H1 (cell line): ENCODE measurements around the gene UBIAD1. TPM values are rescaled to one million over a fixed set of nuclear protein-coding genes. Genes with fewer than 3 reads are reported as not detected.

Experiments used
- CBX8 ChIP-seq: fragments of 300-800, 300-1000 bp; sonication (generic); IDR thresholded peaks from 2 replicates; pipeline ENCODE4 v1.7.1; 2016; ENCODE audit warnings: low read depth, low read length, borderline replicate concordance
- CREB1 ChIP-seq: IDR thresholded peaks from 2 replicates; pipeline ENCODE4 v1.6.1; 2012; ENCODE audit warnings: inconsistent platforms
- CTBP2 ChIP-seq: IDR thresholded peaks from 2 replicates; pipeline ENCODE4 v1.7.0; 2011; ENCODE audit warnings: borderline replicate concordance, mild to moderate bottlenecking, moderate library complexity, mixed read lengths, low read length; ENCODE audit not compliant: insufficient read depth, insufficient read length
- EZH2 ChIP-seq: fragments of 200-600 bp; sonication (generic); IDR thresholded peaks from 2 replicates; pipeline ENCODE4 v1.7.1; 2012; ENCODE audit warnings: low read depth, mild to moderate bottlenecking, moderate library complexity, low read length, inconsistent platforms; ENCODE audit not compliant: severe bottlenecking
- GABPA ChIP-seq: IDR thresholded peaks from 2 replicates; pipeline ENCODE4 v1.6.1; 2011; ENCODE audit warnings: mild to moderate bottlenecking, low read length, moderate library complexity, borderline replicate concordance; ENCODE audit not compliant: insufficient read depth
- HDAC2 ChIP-seq, 2 experiments: fragments of 300-600 bp in 1 of 2; sonication (generic) in 1 of 2; IDR thresholded peaks; 2 replicates each; pipeline ENCODE4 v1.6.1; 2011 to 2012; ENCODE audit warnings: low read depth in 2 of 2, low read length in 2 of 2, mild to moderate bottlenecking in 2 of 2, moderate library complexity in 2 of 2, borderline replicate concordance in 1 of 2, inconsistent platforms in 1 of 2
- JUND ChIP-seq: IDR thresholded peaks from 2 replicates; pipeline ENCODE4 v1.6.1; 2011; ENCODE audit warnings: mild to moderate bottlenecking, improper control_type of control experiment, low read length
- KDM4A ChIP-seq: IDR thresholded peaks from one replicate; pipeline ENCODE4 v1.7.1; 2012; ENCODE audit warnings: low read depth, mild to moderate bottlenecking, moderate library complexity, low read length, inconsistent platforms; ENCODE audit not compliant: severe bottlenecking
- RBBP5 ChIP-seq: IDR thresholded peaks from 2 replicates; pipeline ENCODE4 v1.7.1; 2012; ENCODE audit warnings: low read depth, mild to moderate bottlenecking, inconsistent platforms, low read length, moderate library complexity, borderline replicate concordance
- RXRA ChIP-seq: IDR thresholded peaks from 2 replicates; pipeline ENCODE4 v1.6.1; 2011; ENCODE audit warnings: low read depth, mild to moderate bottlenecking, low read length, moderate library complexity; ENCODE audit not compliant: insufficient read depth
- SRF ChIP-seq: IDR thresholded peaks from 2 replicates; pipeline ENCODE4 v1.6.1; 2011; ENCODE audit warnings: mild to moderate bottlenecking, low read depth, low read length, moderate library complexity
- polyA plus RNA-seq, 7 experiments: library from polyadenylated mRNA; depleted of rRNA in 3 of 7; stranded (reverse) in 5 of 7; unstranded in 2 of 7; fragments of >200 nt in 5 of 7; fragments of 200-250 nt in 2 of 7; gene quantifications; 1 replicate in 5 of 7; 2 replicates in 1 of 7; 4 replicates in 1 of 7; pipeline versions ENCODE4 v1.2.1 to v1.2.3, GENCODE V29; 2011 to 2013; ENCODE audit warnings: missing spikeins in 2 of 7, mixed read lengths in 2 of 7
- total RNA-seq: library from RNA; stranded (reverse); fragmentation: NEBNext Ultra II Directional; extraction: Animal tissue kit (Norgen Biotek cat#: 25700); gene quantifications from 2 replicates; pipeline ENCODE4 v1.2.1, GENCODE V29; 2021

The UBIAD1 gene
- total and polyA plus RNA-seq, 2 of the 8 experiments (the other 6 are each of a cell fraction or from before 2014, with no cell fraction given) = 23.4 to 26.6 TPM

DNA sequence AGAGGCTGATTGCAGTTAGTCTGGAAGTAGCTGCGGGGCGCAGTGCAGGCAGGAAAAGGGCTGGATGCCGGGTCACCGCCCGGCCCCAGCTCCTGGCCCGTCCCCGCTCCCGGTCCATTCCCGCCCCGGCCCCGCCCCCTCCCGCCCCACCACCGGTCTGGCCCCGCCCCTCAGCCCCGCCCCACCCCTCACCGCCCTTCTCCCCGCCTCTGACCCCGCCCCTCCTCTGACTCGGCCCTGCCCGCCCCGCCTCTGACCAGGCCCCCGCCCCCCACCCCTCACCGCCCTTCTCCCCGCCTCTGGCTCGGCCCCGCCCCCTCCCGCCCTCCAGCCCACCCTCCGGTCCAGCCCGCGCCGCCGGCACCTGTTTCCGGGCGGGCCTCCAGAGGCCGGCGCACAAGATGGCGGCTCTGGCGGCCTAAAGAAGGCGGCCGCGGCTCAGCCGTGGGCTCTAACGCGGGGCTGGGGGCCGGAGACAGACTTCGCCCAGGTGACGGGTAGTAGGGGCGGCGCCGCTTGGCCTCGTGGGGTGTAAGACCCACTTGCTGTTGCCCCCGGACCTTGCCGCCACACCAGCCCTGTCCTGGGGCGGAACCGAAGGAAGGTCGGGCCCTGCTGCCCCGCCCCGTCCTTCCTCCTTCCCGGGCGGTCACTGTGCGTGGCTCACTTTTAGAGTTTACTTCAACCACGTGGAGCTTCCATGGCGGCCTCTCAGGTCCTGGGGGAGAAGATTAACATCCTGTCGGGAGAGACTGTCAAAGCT lies at the start of gene UBIAD1 (continued):
- TF ChIP-seq GABPA = peak; percentile 67; the same call in 1 of the 2 replicates
- TF ChIP-seq RXRA = no peak
- no peak for TF ChIP-seq EZH2
- no peak for TF ChIP-seq CTBP2
- no peak for TF ChIP-seq SRF
- peak; percentile 65; the same call in 1 of the 2 replicates for TF ChIP-seq RBBP5
- TF ChIP-seq CBX8 = no peak
- no peak for TF ChIP-seq CREB1
- TF ChIP-seq JUND = no peak
- peak; percentile 72 for TF ChIP-seq KDM4A
- TF ChIP-seq HDAC2 (IDR thresholded peaks at IDR 0.05; ENCODE audit: borderline replicate concordance in 1 of 2, low read depth in 2 of 2, low read length in 2 of 2) = peak in 1 of 2 experiments; percentile 65; a peak in 1 of 4 replicates
